ENCODE data around the gene LRRC23. TPM values are rescaled to one million over a fixed set of nuclear protein-coding genes. Genes with fewer than 3 reads are reported as not detected.
A peak's percentile ranks its signal among the peaks of the same experiment; 100 is the strongest.

LRRC23 gene
- total and polyA plus RNA-seq, 2 of the 13 experiments (the other 11 are each of a cell fraction or from before 2014, with no cell fraction given), result 6.0 to 7.8 TPM

GRCh38 chr12:6944381-6945186, 40.0 kb downstream of the LRRC23 start (continued):
- TF ChIP-seq ZNF879 (CRISPR knock-in tag; IDR thresholded peaks at IDR 0.05), result no peak
- TF ChIP-seq KAT8 (CRISPR knock-in tag; IDR thresholded peaks at IDR 0.05), result 0 out of 2 replicates have a peak, but pooled peaks have one; percentile 45
- TF ChIP-seq, protein P1, sequence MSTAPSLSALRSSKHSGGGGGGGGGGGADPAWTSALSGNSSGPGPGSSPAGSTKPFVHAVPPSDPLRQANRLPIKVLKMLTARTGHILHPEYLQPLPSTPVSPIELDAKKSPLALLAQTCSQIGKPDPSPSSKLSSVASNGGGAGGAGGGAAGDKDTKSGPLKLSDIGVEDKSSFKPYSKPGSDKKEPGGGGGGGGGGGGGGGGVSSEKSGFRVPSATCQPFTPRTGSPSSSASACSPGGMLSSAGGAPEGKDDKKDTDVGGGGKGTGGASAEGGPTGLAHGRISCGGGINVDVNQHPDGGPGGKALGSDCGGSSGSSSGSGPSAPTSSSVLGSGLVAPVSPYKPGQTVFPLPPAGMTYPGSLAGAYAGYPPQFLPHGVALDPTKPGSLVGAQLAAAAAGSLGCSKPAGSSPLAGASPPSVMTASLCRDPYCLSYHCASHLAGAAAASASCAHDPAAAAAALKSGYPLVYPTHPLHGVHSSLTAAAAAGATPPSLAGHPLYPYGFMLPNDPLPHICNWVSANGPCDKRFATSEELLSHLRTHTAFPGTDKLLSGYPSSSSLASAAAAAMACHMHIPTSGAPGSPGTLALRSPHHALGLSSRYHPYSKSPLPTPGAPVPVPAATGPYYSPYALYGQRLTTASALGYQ (CRISPR knock-in tag; IDR thresholded peaks at IDR 0.05), result peak; percentile 71; the same call in 1 of the 2 replicates
- TF ChIP-seq ZNF329 (CRISPR knock-in tag; IDR thresholded peaks at IDR 0.05; ENCODE audit: low read depth), result no peak
- TF ChIP-seq, protein P2, sequence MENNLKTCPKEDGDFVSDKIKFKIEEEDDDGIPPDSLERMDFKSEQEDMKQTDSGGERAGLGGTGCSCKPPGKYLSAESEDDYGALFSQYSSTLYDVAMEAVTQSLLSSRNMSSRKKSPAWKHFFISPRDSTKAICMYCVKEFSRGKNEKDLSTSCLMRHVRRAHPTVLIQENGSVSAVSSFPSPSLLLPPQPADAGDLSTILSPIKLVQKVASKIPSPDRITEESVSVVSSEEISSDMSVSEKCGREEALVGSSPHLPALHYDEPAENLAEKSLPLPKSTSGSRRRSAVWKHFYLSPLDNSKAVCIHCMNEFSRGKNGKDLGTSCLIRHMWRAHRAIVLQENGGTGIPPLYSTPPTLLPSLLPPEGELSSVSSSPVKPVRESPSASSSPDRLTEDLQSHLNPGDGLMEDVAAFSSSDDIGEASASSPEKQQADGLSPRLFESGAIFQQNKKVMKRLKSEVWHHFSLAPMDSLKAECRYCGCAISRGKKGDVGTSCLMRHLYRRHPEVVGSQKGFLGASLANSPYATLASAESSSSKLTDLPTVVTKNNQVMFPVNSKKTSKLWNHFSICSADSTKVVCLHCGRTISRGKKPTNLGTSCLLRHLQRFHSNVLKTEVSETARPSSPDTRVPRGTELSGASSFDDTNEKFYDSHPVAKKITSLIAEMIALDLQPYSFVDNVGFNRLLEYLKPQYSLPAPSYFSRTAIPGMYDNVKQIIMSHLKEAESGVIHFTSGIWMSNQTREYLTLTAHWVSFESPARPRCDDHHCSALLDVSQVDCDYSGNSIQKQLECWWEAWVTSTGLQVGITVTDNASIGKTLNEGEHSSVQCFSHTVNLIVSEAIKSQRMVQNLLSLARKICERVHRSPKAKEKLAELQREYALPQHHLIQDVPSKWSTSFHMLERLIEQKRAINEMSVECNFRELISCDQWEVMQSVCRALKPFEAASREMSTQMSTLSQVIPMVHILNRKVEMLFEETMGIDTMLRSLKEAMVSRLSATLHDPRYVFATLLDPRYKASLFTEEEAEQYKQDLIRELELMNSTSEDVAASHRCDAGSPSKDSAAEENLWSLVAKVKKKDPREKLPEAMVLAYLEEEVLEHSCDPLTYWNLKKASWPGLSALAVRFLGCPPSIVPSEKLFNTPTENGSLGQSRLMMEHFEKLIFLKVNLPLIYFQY (CRISPR knock-in tag; IDR thresholded peaks at IDR 0.05; ENCODE audit: borderline replicate concordance), result peak; percentile 98
- TF ChIP-seq SYNCRIP (IDR thresholded peaks at IDR 0.05; ENCODE audit: insufficient read depth, low read depth, low read length), result no peak
- TF ChIP-seq ZNF543 (CRISPR knock-in tag; IDR thresholded peaks at IDR 0.05), result no peak
- 0 out of 2 replicates have a peak, but pooled peaks have one; percentile 56 for TF ChIP-seq ZMYM2 (CRISPR knock-in tag; IDR thresholded peaks at IDR 0.05)
- TF ChIP-seq REPIN1 (CRISPR knock-in tag; IDR thresholded peaks at IDR 0.05; ENCODE audit: borderline replicate concordance, low read depth), result 0 out of 2 replicates have a peak, but pooled peaks have one; percentile 18
- no peak for TF ChIP-seq THAP8 (CRISPR knock-in tag; IDR thresholded peaks at IDR 0.05; ENCODE audit: borderline replicate concordance)
- no peak for TF ChIP-seq NR2F6 (IDR thresholded peaks at IDR 0.05)
- peak; percentile 60; the same call in 1 of the 2 replicates for TF ChIP-seq NR2F6 (CRISPR knock-in tag; IDR thresholded peaks at IDR 0.05)
- TF ChIP-seq ZNF580 (CRISPR knock-in tag; IDR thresholded peaks at IDR 0.05; ENCODE audit: borderline replicate concordance, low read depth), result 0 out of 2 replicates have a peak, but pooled peaks have one; percentile 4
- no peak for TF ChIP-seq ZNF431 (CRISPR knock-in tag; IDR thresholded peaks at IDR 0.05; ENCODE audit: borderline replicate concordance, low read depth)
- peak; percentile 78 for TF ChIP-seq MYC (CRISPR knock-in tag; IDR thresholded peaks at IDR 0.05; ENCODE audit: borderline replicate concordance)
- no peak for TF ChIP-seq SETDB1 (CRISPR knock-in tag; IDR thresholded peaks at IDR 0.05; ENCODE audit: borderline replicate concordance)
- peak; percentile 98; the same call in 1 of the 2 replicates for TF ChIP-seq E2F2 (CRISPR knock-in tag; IDR thresholded peaks at IDR 0.05; ENCODE audit: borderline replicate concordance)
- TF ChIP-seq ZMAT3 (CRISPR knock-in tag; conservative IDR thresholded peaks at IDR 0.05), result no peak
- peak; percentile 55; the same call in 1 of the 2 replicates for TF ChIP-seq TBX2 (CRISPR knock-in tag; IDR thresholded peaks at IDR 0.05; ENCODE audit: borderline replicate concordance)
- no peak for TF ChIP-seq ZNF839 (CRISPR knock-in tag; IDR thresholded peaks at IDR 0.05; ENCODE audit: borderline replicate concordance)
- TF ChIP-seq FOSL2 (CRISPR knock-in tag; IDR thresholded peaks at IDR 0.05), result peak; percentile 50; the same call in 1 of the 2 replicates
